Thyroid gland (tissue), 4 donors: ENCODE results near the gene SLC25A21.

Source experiments
- POLR2A ChIP-seq, 2 donors: fragments of 450-650 bp; IDR thresholded peaks; one replicate each; pipeline ENCODE4 v1.6.1; 2017; ENCODE audit warnings: antibody characterized with exemption in 2 of 2, mild to moderate bottlenecking in 2 of 2, moderate library complexity in 1 of 2
- TF ChIP-seq, protein P1 (sequence below), 6 experiments: fragments of 200-600 bp in 3 of 6; fragments of 450-650 bp in 3 of 6; sonication (generic) in 3 of 6; IDR thresholded peaks; one replicate each; pipeline ENCODE4 v1.5.1; 2016 to 2019; ENCODE audit warnings: antibody characterized with exemption in 6 of 6, mild to moderate bottlenecking in 2 of 6, inconsistent platforms in 1 of 6, moderate library complexity in 1 of 6

GRCh38 chr14:37081218-37081617, 91.2 kb downstream of the SLC25A21 start:
- TF ChIP-seq, protein P1, sequence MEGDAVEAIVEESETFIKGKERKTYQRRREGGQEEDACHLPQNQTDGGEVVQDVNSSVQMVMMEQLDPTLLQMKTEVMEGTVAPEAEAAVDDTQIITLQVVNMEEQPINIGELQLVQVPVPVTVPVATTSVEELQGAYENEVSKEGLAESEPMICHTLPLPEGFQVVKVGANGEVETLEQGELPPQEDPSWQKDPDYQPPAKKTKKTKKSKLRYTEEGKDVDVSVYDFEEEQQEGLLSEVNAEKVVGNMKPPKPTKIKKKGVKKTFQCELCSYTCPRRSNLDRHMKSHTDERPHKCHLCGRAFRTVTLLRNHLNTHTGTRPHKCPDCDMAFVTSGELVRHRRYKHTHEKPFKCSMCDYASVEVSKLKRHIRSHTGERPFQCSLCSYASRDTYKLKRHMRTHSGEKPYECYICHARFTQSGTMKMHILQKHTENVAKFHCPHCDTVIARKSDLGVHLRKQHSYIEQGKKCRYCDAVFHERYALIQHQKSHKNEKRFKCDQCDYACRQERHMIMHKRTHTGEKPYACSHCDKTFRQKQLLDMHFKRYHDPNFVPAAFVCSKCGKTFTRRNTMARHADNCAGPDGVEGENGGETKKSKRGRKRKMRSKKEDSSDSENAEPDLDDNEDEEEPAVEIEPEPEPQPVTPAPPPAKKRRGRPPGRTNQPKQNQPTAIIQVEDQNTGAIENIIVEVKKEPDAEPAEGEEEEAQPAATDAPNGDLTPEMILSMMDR (IDR thresholded peaks at IDR 0.05) = no peak
- TF ChIP-seq POLR2A (IDR thresholded peaks at IDR 0.05) = no peak
